ENCODE measurements around the gene ATP13A1.

The ATP13A1 gene

GRCh38 chr19:19631346-19631745 is 32.1 kb downstream of the ATP13A1 start:
- Histone ChIP-seq H3K36me3 (ENCODE audit: insufficient read depth, low read length) (peaks cover 42% of the 10 kb centered on the region), H3K4me1 (ENCODE audit: insufficient read depth, low read length) (no peaks in the 10 kb centered on the region), H3K9me3 (ENCODE audit: low read length) (peaks cover 7% of the 10 kb centered on the region), H3K4me3 (ENCODE audit: low read length) (no peak overlapping the region), H2AFZ (ENCODE audit: low read depth, low read length) (no peak overlapping the region), H3K27me3 (ENCODE audit: insufficient read depth, low read length) (no peaks in the 10 kb centered on the region)

- H3K4me3 ChIP-seq (ENCODE audit: low read length), result no peak overlapping the region
- H3K4me1 ChIP-seq (ENCODE audit: insufficient read depth, low read length), result no peaks in the 10 kb centered on the region
- no peak overlapping the region for H2AFZ ChIP-seq (ENCODE audit: low read depth, low read length)
- H3K36me3 ChIP-seq (ENCODE audit: insufficient read depth, low read length), result peaks cover 37% of the 10 kb centered on the region
- H3K27me3 ChIP-seq (ENCODE audit: insufficient read depth, low read length), result no peaks in the 10 kb centered on the region
- H3K9me3 ChIP-seq (ENCODE audit: low read length), result peaks cover 7% of the 10 kb centered on the region
These were observed 33.0 kb downstream of the ATP13A1 start for GRCh38 chr19:19630426-19630825.

GRCh38 chr19:19630062-19630414 is 33.4 kb downstream of the ATP13A1 start:
- no peaks in the 10 kb centered on the region for H3K4me1 ChIP-seq (ENCODE audit: insufficient read depth, low read length)
- H3K36me3 ChIP-seq (ENCODE audit: insufficient read depth, low read length), result peaks cover 33% of the 10 kb centered on the region
- H3K27me3 ChIP-seq (ENCODE audit: insufficient read depth, low read length), result no peaks in the 10 kb centered on the region
- peaks cover 5% of the 10 kb centered on the region for H3K9me3 ChIP-seq (ENCODE audit: low read length)
- H2AFZ ChIP-seq (ENCODE audit: low read depth, low read length), result no peak overlapping the region
- H3K4me3 ChIP-seq (ENCODE audit: low read length), result no peak overlapping the region

- Histone ChIP-seq H3K4me1 (ENCODE audit: insufficient read depth, low read length) (no peaks in the 10 kb centered on the region), H3K4me3 (ENCODE audit: low read length) (no peak overlapping the region), H3K9me3 (ENCODE audit: low read length) (peaks cover 4% of the 10 kb centered on the region), H3K27me3 (ENCODE audit: insufficient read depth, low read length) (no peaks in the 10 kb centered on the region), H2AFZ (ENCODE audit: low read depth, low read length) (no peak overlapping the region), H3K36me3 (ENCODE audit: insufficient read depth, low read length) (peaks cover 24% of the 10 kb centered on the region)
These were observed 34.9 kb downstream of the ATP13A1 start for GRCh38 chr19:19628501-19629134.

- Histone ChIP-seq H3K27me3 (ENCODE audit: insufficient read depth, low read length) (no peaks in the 10 kb centered on the region), H3K36me3 (ENCODE audit: insufficient read depth, low read length) (peaks cover 18% of the 10 kb centered on the region), H2AFZ (ENCODE audit: low read depth, low read length) (no peak within 1 kb of the TSS), H3K4me1 (ENCODE audit: insufficient read depth, low read length) (no peaks in the 10 kb centered on the region), H3K4me3 (ENCODE audit: low read length) (no peak within 1 kb of the TSS), H3K9me3 (ENCODE audit: low read length) (peaks cover 4% of the 10 kb centered on the region)
These were observed 35.6 kb downstream of the ATP13A1 start, which contains the start of gene LPAR2 for GRCh38 chr19:19627621-19628500. Gene LPAR2 (minus strand): TSS chr19:19628220. CDS start chr19:19627275, 945 bp downstream.

- H2AFZ ChIP-seq (ENCODE audit: low read depth, low read length), result no peak overlapping the region
- no peaks in the 10 kb centered on the region for H3K4me1 ChIP-seq (ENCODE audit: insufficient read depth, low read length)
- H3K36me3 ChIP-seq (ENCODE audit: insufficient read depth, low read length), result peaks cover 15% of the 10 kb centered on the region
- peaks cover 4% of the 10 kb centered on the region for H3K9me3 ChIP-seq (ENCODE audit: low read length)
- no peaks in the 10 kb centered on the region for H3K27me3 ChIP-seq (ENCODE audit: insufficient read depth, low read length)
- H3K4me3 ChIP-seq (ENCODE audit: low read length), result no peak overlapping the region
These were observed 36.7 kb downstream of the ATP13A1 start for GRCh38 chr19:19626516-19627472.

- no peak overlapping the region for H3K4me3 ChIP-seq (ENCODE audit: low read length)
- no peaks in the 10 kb centered on the region for H3K27me3 ChIP-seq (ENCODE audit: insufficient read depth, low read length)
- peaks cover 6% of the 10 kb centered on the region for H3K36me3 ChIP-seq (ENCODE audit: insufficient read depth, low read length)
- no peaks in the 10 kb centered on the region for H3K4me1 ChIP-seq (ENCODE audit: insufficient read depth, low read length)
- H2AFZ ChIP-seq (ENCODE audit: low read depth, low read length), result no peak overlapping the region
- H3K9me3 ChIP-seq (ENCODE audit: low read length), result no peaks in the 10 kb centered on the region
These were observed 39.4 kb downstream of the ATP13A1 start for GRCh38 chr19:19624032-19624570.

- Histone ChIP-seq H2AFZ (ENCODE audit: low read depth, low read length) (no peak overlapping the region), H3K36me3 (ENCODE audit: insufficient read depth, low read length) (peaks cover 3% of the 10 kb centered on the region), H3K4me3 (ENCODE audit: low read length) (no peak overlapping the region), H3K9me3 (ENCODE audit: low read length) (no peaks in the 10 kb centered on the region), H3K27me3 (ENCODE audit: insufficient read depth, low read length) (no peaks in the 10 kb centered on the region), H3K4me1 (ENCODE audit: insufficient read depth, low read length) (no peaks in the 10 kb centered on the region)
These were observed 40.1 kb downstream of the ATP13A1 start for GRCh38 chr19:19623383-19623782.

GRCh38 chr19:19619849-19620210 is 43.6 kb downstream of the ATP13A1 start:
- H3K27me3 ChIP-seq (ENCODE audit: insufficient read depth, low read length), result no peaks in the 10 kb centered on the region
- peaks cover 3% of the 10 kb centered on the region for H3K4me1 ChIP-seq (ENCODE audit: insufficient read depth, low read length)
- H3K36me3 ChIP-seq (ENCODE audit: insufficient read depth, low read length), result peaks cover 3% of the 10 kb centered on the region
- no peaks in the 10 kb centered on the region for H3K9me3 ChIP-seq (ENCODE audit: low read length)
- no peak overlapping the region for H3K4me3 ChIP-seq (ENCODE audit: low read length)
- no peak overlapping the region for H2AFZ ChIP-seq (ENCODE audit: low read depth, low read length)

- H3K36me3 ChIP-seq (ENCODE audit: insufficient read depth, low read length), result peaks cover 2% of the 10 kb centered on the region
- H3K4me3 ChIP-seq (ENCODE audit: low read length), result peak overlapping the region; percentile 66
- H3K9me3 ChIP-seq (ENCODE audit: low read length), result no peaks in the 10 kb centered on the region
- H2AFZ ChIP-seq (ENCODE audit: low read depth, low read length), result peak overlapping the region; percentile 27
- no peaks in the 10 kb centered on the region for H3K27me3 ChIP-seq (ENCODE audit: insufficient read depth, low read length)
- H3K4me1 ChIP-seq (ENCODE audit: insufficient read depth, low read length), result peaks cover 3% of the 10 kb centered on the region
These were observed 44.2 kb downstream of the ATP13A1 start for GRCh38 chr19:19619181-19619848.

GRCh38 chr19:19618219-19619051 is 45.0 kb downstream of the ATP13A1 start, which contains the start of gene PBX4:
Gene PBX4 (minus strand): TSS chr19:19618687. CDS start chr19:19618629, 58 bp downstream.
- Histone ChIP-seq H3K4me3 (ENCODE audit: low read length) (peak within 1 kb of the TSS; percentile 66), H3K9me3 (ENCODE audit: low read length) (no peaks in the 10 kb centered on the region), H3K27me3 (ENCODE audit: insufficient read depth, low read length) (no peaks in the 10 kb centered on the region), H3K36me3 (ENCODE audit: insufficient read depth, low read length) (no peaks in the 10 kb centered on the region), H2AFZ (ENCODE audit: low read depth, low read length) (peak within 1 kb of the TSS; percentile 91), H3K4me1 (ENCODE audit: insufficient read depth, low read length) (peaks cover 5% of the 10 kb centered on the region)

Data from neuron (in vitro differentiated cells).